Prostate gland (tissue), 2 donors: ENCODE data around the gene ADAMTS10. TPM values are rescaled to one million over a fixed set of nuclear protein-coding genes. Genes with fewer than 3 reads are reported as not detected.
A peak's percentile ranks its signal among the peaks of the same experiment; 100 is the strongest.

Source experiments
- DNase-seq: peaks from one replicate; pipeline ENCODE4 v3.0.0-alpha.2; 2019; ENCODE audit warnings: low spot score
- H3K27ac ChIP-seq, 2 donors: fragments of 200-600 bp; sonication (generic); 2 replicates each; pipeline ENCODE4 v1.5.1; 2017 to 2019
- H3K27me3 ChIP-seq: fragments of 200-600 bp; sonication (generic); replicated peaks from 2 replicates; pipeline ENCODE4 v1.5.1; 2019; ENCODE audit not compliant: insufficient read depth
- H3K36me3 ChIP-seq, 2 donors: fragments of 200-600 bp; sonication (generic); 1 replicate in 1 of 2; 2 replicates in 1 of 2; pipeline versions ENCODE4 v1.5.1 to v1.8.1; 2017 to 2019
- H3K4me1 ChIP-seq: fragments of 200-600 bp; sonication (generic); replicated peaks from 2 replicates; pipeline ENCODE4 v1.5.1; 2019
- H3K4me3 ChIP-seq, 2 donors: fragments of 200-600 bp; sonication (generic); 2 replicates each; pipeline ENCODE4 v1.5.1; 2017 to 2019
- H3K9me3 ChIP-seq: fragments of 200-600 bp; sonication (generic); 2 replicates; pipeline ENCODE4 v1.5.1; 2017
- POLR2A ChIP-seq: fragments of 450-650 bp; IDR thresholded peaks from one replicate; pipeline ENCODE4 v1.6.1; 2016; ENCODE audit warnings: antibody characterized with exemption, mild to moderate bottlenecking
- POLR2AphosphoS5 ChIP-seq: sonication (generic); formaldehyde crosslinking; IDR thresholded peaks from one replicate; pipeline ENCODE4 v1.6.1; 2017; ENCODE audit warnings: antibody characterized with exemption
- WGBS: methylation state at CpG from one replicate; pipeline ENCODE4 v1.1.5; 2018; 5-methylcytosine and 5-hydroxymethylcytosine counted together
- intact Hi-C: fragments of 100-400 bp; cut with DNase I; formaldehyde crosslinking; loops from one replicate; pipeline ENCODE4 v1.14.2; 2022
- total RNA-seq, 2 donors: library from RNA; depleted of rRNA; stranded (reverse); fragments of >200 nt; gene quantifications; one replicate each; pipeline ENCODE4 v1.1.0, GENCODE V29; 2016
- TF ChIP-seq, protein P1 (sequence below), 4 experiments: fragments of 200-600 bp in 2 of 4; fragments of 450-650 bp in 2 of 4; sonication (generic) in 2 of 4; IDR thresholded peaks; 1 replicate in 3 of 4; 2 replicates in 1 of 4; pipeline ENCODE4 v1.5.1; 2016 to 2019; ENCODE audit warnings: antibody characterized with exemption in 4 of 4, mild to moderate bottlenecking in 2 of 4, moderate library complexity in 2 of 4

ADAMTS10 gene
- total RNA-seq, 2 donors from 2014 or later = 9.7 to 48.1 TPM

GRCh38 chr19:8616861-8617260, 6.3 kb upstream of the ADAMTS10 start:
- no peaks in the 10 kb centered on the region for H3K9me3 ChIP-seq
- no peaks in the 10 kb centered on the region for H3K36me3 ChIP-seq
- H3K27me3 ChIP-seq = no peaks in the 10 kb centered on the region
- H3K4me1 ChIP-seq = no peaks in the 10 kb centered on the region
- no peak for DNase-seq
- intact Hi-C loops = no loop called here
- TF ChIP-seq, protein P1, sequence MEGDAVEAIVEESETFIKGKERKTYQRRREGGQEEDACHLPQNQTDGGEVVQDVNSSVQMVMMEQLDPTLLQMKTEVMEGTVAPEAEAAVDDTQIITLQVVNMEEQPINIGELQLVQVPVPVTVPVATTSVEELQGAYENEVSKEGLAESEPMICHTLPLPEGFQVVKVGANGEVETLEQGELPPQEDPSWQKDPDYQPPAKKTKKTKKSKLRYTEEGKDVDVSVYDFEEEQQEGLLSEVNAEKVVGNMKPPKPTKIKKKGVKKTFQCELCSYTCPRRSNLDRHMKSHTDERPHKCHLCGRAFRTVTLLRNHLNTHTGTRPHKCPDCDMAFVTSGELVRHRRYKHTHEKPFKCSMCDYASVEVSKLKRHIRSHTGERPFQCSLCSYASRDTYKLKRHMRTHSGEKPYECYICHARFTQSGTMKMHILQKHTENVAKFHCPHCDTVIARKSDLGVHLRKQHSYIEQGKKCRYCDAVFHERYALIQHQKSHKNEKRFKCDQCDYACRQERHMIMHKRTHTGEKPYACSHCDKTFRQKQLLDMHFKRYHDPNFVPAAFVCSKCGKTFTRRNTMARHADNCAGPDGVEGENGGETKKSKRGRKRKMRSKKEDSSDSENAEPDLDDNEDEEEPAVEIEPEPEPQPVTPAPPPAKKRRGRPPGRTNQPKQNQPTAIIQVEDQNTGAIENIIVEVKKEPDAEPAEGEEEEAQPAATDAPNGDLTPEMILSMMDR (IDR thresholded peaks at IDR 0.05) = no peak
- TF ChIP-seq POLR2A (no peak), POLR2AphosphoS5 (no peak)
- no peak overlapping the region for H3K4me3 ChIP-seq
- 77% methylated on average over 6 of the region's 6 CpGs for WGBS
- no peak overlapping the region for H3K27ac ChIP-seq

- intact Hi-C loops = no loop called here
- TF ChIP-seq, protein P1 (IDR thresholded peaks at IDR 0.05) = peak; percentile 45 to 70 (median 58)
- TF ChIP-seq POLR2A = no peak
- Histone ChIP-seq H3K4me3 (no peak overlapping the region), H3K36me3 (no peaks in the 10 kb centered on the region), H3K4me1 (no peaks in the 10 kb centered on the region), H3K27ac (no peak overlapping the region), H3K9me3 (no peaks in the 10 kb centered on the region), H3K27me3 (no peaks in the 10 kb centered on the region)
- no peak for DNase-seq
- 41% methylated on average over 23 of the region's 23 CpGs for WGBS
Observed at GRCh38 chr19:8615813-8616596, 5.5 kb upstream of the ADAMTS10 start.

DNA sequence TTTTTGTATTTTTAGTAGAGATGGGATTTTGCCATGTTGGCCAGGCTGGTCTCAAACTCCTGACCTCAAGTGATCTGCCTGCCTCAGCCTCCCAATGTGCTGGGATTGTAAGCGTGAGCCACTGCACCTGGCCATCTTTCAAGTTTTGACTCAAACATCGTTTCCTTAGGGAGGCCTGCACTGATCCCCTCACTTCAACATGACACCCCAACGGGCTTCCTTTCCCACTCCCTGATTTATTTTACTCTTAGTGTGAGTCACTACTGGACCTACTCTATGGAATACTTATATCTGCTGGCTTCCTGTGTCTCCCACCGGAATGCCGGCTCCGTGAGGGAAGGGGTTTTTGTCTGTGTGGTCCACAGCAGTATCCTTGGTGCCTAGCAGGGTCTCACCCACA, 4.5 kb upstream of the ADAMTS10 start:
- Histone ChIP-seq H3K36me3 (no peaks in the 10 kb centered on the region), H3K4me3 (no peak overlapping the region), H3K27ac (no peak overlapping the region), H3K9me3 (no peaks in the 10 kb centered on the region), H3K27me3 (no peaks in the 10 kb centered on the region), H3K4me1 (no peaks in the 10 kb centered on the region)
- no peak for TF ChIP-seq POLR2AphosphoS5
- TF ChIP-seq, protein P1 (IDR thresholded peaks at IDR 0.05) = no peak
- no peak for TF ChIP-seq POLR2A
- DNase-seq = no peak
- WGBS = 35% methylated on average over 6 of the region's 6 CpGs
- intact Hi-C loops = no loop called here

GRCh38 chr19:8614455-8614854, 3.9 kb upstream of the ADAMTS10 start:
- Histone ChIP-seq H3K27me3 (no peaks in the 10 kb centered on the region), H3K9me3 (no peaks in the 10 kb centered on the region), H3K36me3 (no peaks in the 10 kb centered on the region), H3K4me3 (no peak overlapping the region), H3K4me1 (peaks cover 2% of the 10 kb centered on the region), H3K27ac (no peak overlapping the region)
- TF ChIP-seq, protein P1 (IDR thresholded peaks at IDR 0.05) = no peak
- TF ChIP-seq POLR2A (no peak), POLR2AphosphoS5 (no peak)
- 75% methylated on average over 2 of the region's 2 CpGs for WGBS
- DNase-seq = no peak
- intact Hi-C loops = no loop called here

DNA sequence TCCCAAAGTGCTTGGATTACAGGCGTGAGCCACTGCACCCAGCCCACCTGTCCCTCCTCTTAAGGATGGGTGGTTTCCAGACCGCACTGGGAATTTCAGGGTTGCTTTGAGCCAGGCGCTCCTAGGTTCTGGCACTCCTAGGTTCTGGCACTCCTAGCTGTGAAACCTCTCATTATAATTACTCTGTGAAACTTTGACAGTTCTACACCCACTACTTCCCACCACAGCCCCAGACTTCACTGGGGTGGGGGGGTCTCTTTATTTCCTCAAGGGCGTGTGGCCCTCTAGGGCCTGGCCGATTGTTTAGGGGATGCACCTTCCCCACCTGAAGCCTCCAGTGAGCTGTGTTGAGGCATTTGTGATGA, 2.3 kb upstream of the ADAMTS10 start:
- Histone ChIP-seq H3K27ac (no peak overlapping the region), H3K4me1 (peaks cover 2% of the 10 kb centered on the region), H3K9me3 (no peaks in the 10 kb centered on the region), H3K4me3 (no peak overlapping the region), H3K27me3 (no peaks in the 10 kb centered on the region), H3K36me3 (no peaks in the 10 kb centered on the region)
- TF ChIP-seq POLR2A (no peak), POLR2AphosphoS5 (no peak)
- TF ChIP-seq, protein P1 (IDR thresholded peaks at IDR 0.05) = no peak
- no peak for DNase-seq
- intact Hi-C loops = no loop called here
- 46% methylated on average over 5 of the region's 5 CpGs for WGBS
